Measurements from ENCODE around the gene GLTPD2. TPM values are rescaled to one million over a fixed set of nuclear protein-coding genes. Genes with fewer than 3 reads are reported as not detected.

GLTPD2 gene
- 0.22 TPM in 1 of 3 replicates, not detected in the others for total RNA-seq

DNA sequence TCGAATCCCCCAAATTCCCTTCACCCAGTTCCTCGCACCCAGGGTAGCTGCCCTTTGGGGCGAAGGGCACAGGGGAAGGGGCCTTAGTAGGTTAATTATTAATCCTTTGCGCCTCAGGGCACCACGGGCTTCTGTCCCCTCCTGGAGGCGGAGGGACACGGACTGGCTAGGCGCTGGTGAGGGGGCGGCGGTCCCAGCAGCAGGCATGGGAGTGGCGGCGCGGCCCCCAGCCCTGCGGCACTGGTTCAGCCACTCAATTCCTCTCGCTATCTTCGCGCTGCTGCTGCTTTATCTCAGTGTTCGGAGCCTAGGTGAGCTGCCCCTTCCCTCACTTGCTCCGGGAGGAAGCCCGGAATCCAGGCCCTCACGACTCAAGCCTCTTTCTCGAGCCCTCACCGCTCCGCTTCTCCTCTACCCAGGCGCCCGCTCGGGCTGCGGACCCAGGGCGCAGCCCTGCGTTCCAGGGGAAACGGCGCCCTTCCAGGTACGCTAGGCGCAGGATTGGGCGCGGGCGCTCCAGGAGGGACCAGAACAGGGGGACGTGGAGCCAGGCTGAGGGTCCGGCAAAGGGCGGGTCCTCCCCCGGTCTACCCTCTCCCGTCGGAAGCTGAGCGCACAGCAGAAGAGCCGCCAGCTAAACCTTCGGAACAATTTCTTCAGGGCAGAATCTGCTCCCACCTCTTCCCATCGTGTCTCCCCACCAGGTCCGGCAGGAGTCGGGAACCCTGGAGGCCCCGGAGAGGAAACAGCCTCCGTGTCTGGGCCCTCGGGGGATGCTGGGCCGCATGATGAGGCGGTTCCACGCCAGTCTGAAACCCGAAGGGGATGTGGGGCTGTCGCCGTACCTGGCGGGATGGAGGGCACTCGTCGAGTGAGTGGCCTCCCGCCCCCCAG, at the start of gene GLTPD2:
Gene GLTPD2, plus strand, starts transcription at position 158 of the 894 bp plus-strand sequence. Its CDS starts 48 bp downstream, at position 206.
- Mint-ChIP-seq H3K4me1 (peaks cover 19% of the 10 kb centered on the region), H3K9me3 (no peaks in the 10 kb centered on the region), H3K36me3 (no peaks in the 10 kb centered on the region), H3K4me3 (peak within 1 kb of the TSS; percentile 79), H3K27ac (peak within 1 kb of the TSS; percentile 79), H3K27me3 (ENCODE audit: low read depth) (peaks cover 19% of the 10 kb centered on the region)
- peak in 1 of 2 experiments; percentile 59 for DNase-seq (ENCODE audit: low spot score in 2 of 2, unreplicated experiment in 2 of 2)
- TF ChIP-seq, protein P1, sequence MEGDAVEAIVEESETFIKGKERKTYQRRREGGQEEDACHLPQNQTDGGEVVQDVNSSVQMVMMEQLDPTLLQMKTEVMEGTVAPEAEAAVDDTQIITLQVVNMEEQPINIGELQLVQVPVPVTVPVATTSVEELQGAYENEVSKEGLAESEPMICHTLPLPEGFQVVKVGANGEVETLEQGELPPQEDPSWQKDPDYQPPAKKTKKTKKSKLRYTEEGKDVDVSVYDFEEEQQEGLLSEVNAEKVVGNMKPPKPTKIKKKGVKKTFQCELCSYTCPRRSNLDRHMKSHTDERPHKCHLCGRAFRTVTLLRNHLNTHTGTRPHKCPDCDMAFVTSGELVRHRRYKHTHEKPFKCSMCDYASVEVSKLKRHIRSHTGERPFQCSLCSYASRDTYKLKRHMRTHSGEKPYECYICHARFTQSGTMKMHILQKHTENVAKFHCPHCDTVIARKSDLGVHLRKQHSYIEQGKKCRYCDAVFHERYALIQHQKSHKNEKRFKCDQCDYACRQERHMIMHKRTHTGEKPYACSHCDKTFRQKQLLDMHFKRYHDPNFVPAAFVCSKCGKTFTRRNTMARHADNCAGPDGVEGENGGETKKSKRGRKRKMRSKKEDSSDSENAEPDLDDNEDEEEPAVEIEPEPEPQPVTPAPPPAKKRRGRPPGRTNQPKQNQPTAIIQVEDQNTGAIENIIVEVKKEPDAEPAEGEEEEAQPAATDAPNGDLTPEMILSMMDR (IDR thresholded peaks at IDR 0.05; ENCODE audit: unreplicated experiment), result no peak

- DNase-seq (ENCODE audit: low spot score in 2 of 2, unreplicated experiment in 2 of 2), result peak; percentile 46 to 68
- H3K9me3 Mint-ChIP-seq, result no peaks in the 10 kb centered on the region
- peak within 1 kb of the TSS; percentile 92 for H3K27ac Mint-ChIP-seq
- H3K4me1 Mint-ChIP-seq, result peaks cover 16% of the 10 kb centered on the region
- TF ChIP-seq, protein P1 (IDR thresholded peaks at IDR 0.05; ENCODE audit: unreplicated experiment), result no peak
- H3K27me3 Mint-ChIP-seq (ENCODE audit: low read depth), result peaks cover 85% of the 10 kb centered on the region
- H3K4me3 Mint-ChIP-seq, result peak within 1 kb of the TSS; percentile 72
- no peaks in the 10 kb centered on the region for H3K36me3 Mint-ChIP-seq
Observed at GRCh38 chr17:4739122-4740024, 49.4 kb upstream of the GLTPD2 start, which contains the start of the genes CXCL16 and ZMYND15. CXCL16 (minus strand) TSS chr17:4739928; CDS start chr17:4739339, 589 bp downstream. ZMYND15 (plus strand) TSS chr17:4739833; CDS start chr17:4740549, 716 bp downstream.

DNA sequence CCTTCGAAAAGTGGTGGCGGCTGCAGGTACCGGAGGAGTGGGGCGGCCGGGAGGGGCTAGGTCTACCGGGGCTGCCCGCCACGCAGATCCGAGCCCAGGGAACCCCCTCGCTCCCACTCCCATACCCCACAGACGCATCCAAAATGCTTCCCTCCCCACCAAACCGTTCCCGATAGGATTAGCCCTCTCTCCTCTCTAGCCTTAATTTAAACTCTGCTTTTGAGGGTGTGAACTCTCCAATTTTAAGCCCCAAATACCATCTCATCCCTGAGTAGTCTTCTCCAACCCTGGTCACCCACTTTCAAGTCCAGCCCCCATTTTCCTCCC, 48.8 kb upstream of the GLTPD2 start:
- Mint-ChIP-seq H3K36me3 (no peaks in the 10 kb centered on the region), H3K27me3 (ENCODE audit: low read depth) (peaks cover 89% of the 10 kb centered on the region), H3K4me3 (peak overlapping the region; percentile 65), H3K9me3 (no peaks in the 10 kb centered on the region), H3K27ac (peak overlapping the region; percentile 69), H3K4me1 (peaks cover 17% of the 10 kb centered on the region)
- TF ChIP-seq, protein P1 (IDR thresholded peaks at IDR 0.05; ENCODE audit: unreplicated experiment), result no peak
- no peak for DNase-seq (ENCODE audit: low spot score in 2 of 2, unreplicated experiment in 2 of 2)

DNA sequence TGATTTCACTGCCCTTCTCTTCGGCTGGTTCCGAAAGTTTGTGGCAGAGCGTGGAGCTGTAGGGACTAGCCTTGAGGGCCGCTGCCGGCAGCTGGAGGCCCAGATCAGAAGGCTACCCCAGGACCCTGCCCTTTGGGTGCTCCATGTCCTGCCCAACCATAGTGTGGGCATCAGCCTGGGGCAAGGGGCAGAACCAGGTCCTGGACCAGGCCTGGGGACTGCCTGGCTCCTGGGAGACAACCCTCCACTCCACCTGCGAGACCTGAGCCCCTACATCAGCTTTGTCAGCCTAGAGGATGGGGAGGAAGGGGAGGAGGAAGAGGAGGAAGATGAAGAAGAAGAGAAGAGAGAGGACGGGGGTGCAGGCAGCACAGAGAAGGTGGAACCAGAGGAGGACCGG, 48.2 kb upstream of the GLTPD2 start:
- peak overlapping the region; percentile 69 for H3K27ac Mint-ChIP-seq
- no peaks in the 10 kb centered on the region for H3K36me3 Mint-ChIP-seq
- H3K27me3 Mint-ChIP-seq (ENCODE audit: low read depth), result peaks cover 89% of the 10 kb centered on the region

GRCh38 chr17:4741544-4741943, 47.2 kb upstream of the GLTPD2 start:
- Mint-ChIP-seq H3K4me3 (peak overlapping the region; percentile 22), H3K9me3 (no peaks in the 10 kb centered on the region), H3K27me3 (ENCODE audit: low read depth) (peaks cover 90% of the 10 kb centered on the region), H3K36me3 (no peaks in the 10 kb centered on the region), H3K27ac (no peak overlapping the region), H3K4me1 (peaks cover 22% of the 10 kb centered on the region)
- DNase-seq (ENCODE audit: low spot score in 2 of 2, unreplicated experiment in 2 of 2), result no peak
- TF ChIP-seq, protein P1 (IDR thresholded peaks at IDR 0.05; ENCODE audit: unreplicated experiment), result no peak

More for the DNA sequence above, 48.2 kb upstream of the GLTPD2 start:
- Mint-ChIP-seq H3K4me1 (peaks cover 22% of the 10 kb centered on the region), H3K4me3 (peak overlapping the region; percentile 65), H3K9me3 (no peaks in the 10 kb centered on the region)
- no peak for DNase-seq (ENCODE audit: low spot score in 2 of 2, unreplicated experiment in 2 of 2)
- TF ChIP-seq, protein P1 (IDR thresholded peaks at IDR 0.05; ENCODE audit: unreplicated experiment), result no peak
